GM12864 (cell line): Measurements from ENCODE around the gene PLEKHA6.
A peak's percentile ranks its signal among the peaks of the same experiment; 100 is the strongest.

Experiments
- DNase-seq: peaks from one replicate; pipeline ENCODE4 v3.0.0-alpha.2; 2011; ENCODE audit warnings: low read depth
- H3K4me3 ChIP-seq: 2 replicates; pipeline ENCODE4 v1.5.1; 2011; ENCODE audit warnings: mild to moderate bottlenecking, low read depth, low read length, control low read depth
- CTCF ChIP-seq: IDR thresholded peaks from 2 replicates; pipeline ENCODE4 v1.5.1; 2011; ENCODE audit warnings: low read depth, mild to moderate bottlenecking, moderate library complexity, low read length, control low read depth, inconsistent platforms; ENCODE audit errors: missing control alignments

PLEKHA6 gene

GRCh38 chr1:204382714-204383083 lies 23.0 kb upstream of the PLEKHA6 start:
- TF ChIP-seq CTCF = no peak
- no peak for DNase-seq
- no peak overlapping the region for H3K4me3 ChIP-seq

- no peak for DNase-seq
- no peak overlapping the region for H3K4me3 ChIP-seq
- TF ChIP-seq CTCF = no peak
Observed at GRCh38 chr1:204380293-204380831, 20.6 kb upstream of the PLEKHA6 start.

GRCh38 chr1:204377800-204378668 lies 18.3 kb upstream of the PLEKHA6 start:
- TF ChIP-seq CTCF = no peak
- peak; percentile 16 for DNase-seq
- H3K4me3 ChIP-seq = peak overlapping the region; percentile 38

GRCh38 chr1:204376919-204377799 lies 17.4 kb upstream of the PLEKHA6 start:
- no peak for TF ChIP-seq CTCF
- peak overlapping the region; percentile 38 for H3K4me3 ChIP-seq
- DNase-seq = no peak

GRCh38 chr1:204376465-204376864 lies 16.7 kb upstream of the PLEKHA6 start:
- DNase-seq = no peak
- TF ChIP-seq CTCF = no peak
- H3K4me3 ChIP-seq = no peak overlapping the region

GRCh38 chr1:204373911-204374310 lies 14.2 kb upstream of the PLEKHA6 start:
- no peak for TF ChIP-seq CTCF
- no peak overlapping the region for H3K4me3 ChIP-seq
- no peak for DNase-seq
